ENCODE measurements around the gene MAS1L. TPM values are rescaled to one million over a fixed set of nuclear protein-coding genes. Genes with fewer than 3 reads are reported as not detected.

The MAS1L gene, protein sequence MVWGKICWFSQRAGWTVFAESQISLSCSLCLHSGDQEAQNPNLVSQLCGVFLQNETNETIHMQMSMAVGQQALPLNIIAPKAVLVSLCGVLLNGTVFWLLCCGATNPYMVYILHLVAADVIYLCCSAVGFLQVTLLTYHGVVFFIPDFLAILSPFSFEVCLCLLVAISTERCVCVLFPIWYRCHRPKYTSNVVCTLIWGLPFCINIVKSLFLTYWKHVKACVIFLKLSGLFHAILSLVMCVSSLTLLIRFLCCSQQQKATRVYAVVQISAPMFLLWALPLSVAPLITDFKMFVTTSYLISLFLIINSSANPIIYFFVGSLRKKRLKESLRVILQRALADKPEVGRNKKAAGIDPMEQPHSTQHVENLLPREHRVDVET
- not detected in 2 replicates for total RNA-seq (2014; rRNA removed; shearing (Covaris generic); ENCODE audit: low replicate concordance)

DNA sequence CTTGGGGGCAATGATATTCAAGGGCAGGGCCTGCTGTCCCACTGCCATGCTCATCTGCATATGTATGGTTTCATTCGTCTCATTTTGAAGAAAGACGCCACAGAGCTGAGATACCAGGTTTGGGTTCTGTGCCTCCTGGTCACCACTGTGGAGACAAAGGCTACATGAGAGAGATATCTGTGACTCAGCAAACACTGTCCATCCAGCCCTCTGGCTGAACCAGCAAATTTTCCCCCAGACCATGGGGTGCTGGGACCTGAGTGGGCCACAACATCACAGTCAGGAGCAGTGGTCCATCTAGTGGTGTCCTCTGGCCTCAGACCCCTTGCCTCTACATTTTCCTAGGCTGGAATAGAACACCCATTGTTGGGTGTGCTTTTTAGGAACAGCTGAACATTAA, at the start of gene MAS1L:
MAS1L (minus strand) TSS at position 297 of the 400 bp plus-strand sequence; CDS start at position 243, 54 bp downstream.
- no peak within 1 kb of the TSS for H2AFZ ChIP-seq (ENCODE audit: low read length)
- no peaks in the 10 kb centered on the region for H3K79me2 ChIP-seq (ENCODE audit: low read length)

DNA sequence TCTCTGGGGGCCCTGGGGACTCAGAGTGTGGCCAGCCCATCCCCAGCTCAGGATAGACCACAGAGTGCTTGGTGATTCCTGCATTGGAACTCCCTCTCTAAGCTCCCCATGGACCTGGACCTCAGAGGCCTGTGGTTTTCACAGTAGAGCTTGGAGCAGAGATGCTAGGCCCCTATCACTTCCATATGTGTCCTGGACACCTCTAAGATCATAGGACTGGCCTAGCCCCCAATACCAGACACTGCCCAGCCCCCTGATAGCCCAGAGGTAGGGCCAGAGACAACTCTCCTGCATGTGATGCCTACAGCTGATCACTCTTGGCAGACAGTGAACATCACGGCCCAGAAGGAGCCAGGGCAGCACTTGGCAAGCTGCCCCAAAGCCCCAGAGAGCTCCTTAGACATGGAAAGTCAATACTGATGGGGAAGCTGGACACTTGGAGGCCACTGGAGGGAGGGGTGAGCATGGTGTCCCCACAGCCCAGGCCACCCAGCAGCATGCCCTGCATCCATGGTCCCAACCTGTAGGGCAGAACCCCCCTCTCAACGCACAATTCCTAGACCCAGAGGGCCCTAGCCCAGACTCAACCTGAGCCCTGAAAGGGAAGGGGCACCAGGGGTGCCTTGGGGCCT, 44.7 kb upstream of the MAS1L start:
- Histone ChIP-seq H3K36me3 (ENCODE audit: insufficient read depth, low read length) (no peaks in the 10 kb centered on the region), H2AFZ (ENCODE audit: low read length) (no peak overlapping the region), H3K9me2 (replicated peaks; ENCODE audit: insufficient read depth, low read length) (no peaks in the 10 kb centered on the region), H3K27me3 (ENCODE audit: low read length) (no peaks in the 10 kb centered on the region), H3K4me2 (ENCODE audit: low read depth, low read length, poor library complexity, severe bottlenecking) (no peak overlapping the region), H4K20me1 (ENCODE audit: insufficient read depth, low read depth, low read length) (no peaks in the 10 kb centered on the region), H3K9me3 (ENCODE audit: low read length) (no peaks in the 10 kb centered on the region), H3K9ac (ENCODE audit: low read length) (no peak overlapping the region), H3K27ac (ENCODE audit: low read length) (no peak overlapping the region), H3K79me2 (ENCODE audit: low read length) (no peaks in the 10 kb centered on the region), H3K4me1 (ENCODE audit: low read length) (no peaks in the 10 kb centered on the region), H3K4me3 (ENCODE audit: low read length) (no peak overlapping the region)
- no peak for DNase-seq

More for the DNA sequence above, at the start of gene MAS1L:
- Histone ChIP-seq H3K9me2 (replicated peaks; ENCODE audit: insufficient read depth, low read length) (no peaks in the 10 kb centered on the region), H3K9ac (ENCODE audit: low read length) (no peak within 1 kb of the TSS), H3K27me3 (ENCODE audit: low read length) (no peaks in the 10 kb centered on the region), H3K9me3 (ENCODE audit: low read length) (no peaks in the 10 kb centered on the region), H4K20me1 (ENCODE audit: insufficient read depth, low read depth, low read length) (no peaks in the 10 kb centered on the region), H3K4me2 (ENCODE audit: low read depth, low read length, poor library complexity, severe bottlenecking) (no peak within 1 kb of the TSS), H3K27ac (ENCODE audit: low read length) (no peak within 1 kb of the TSS), H3K4me1 (ENCODE audit: low read length) (0 out of 2 replicates have a peak, but pooled peaks cover 5% of the 10 kb centered on the region), H3K36me3 (ENCODE audit: insufficient read depth, low read length) (no peaks in the 10 kb centered on the region), H3K4me3 (ENCODE audit: low read length) (no peak within 1 kb of the TSS)
- DNase-seq: no peak

DNA sequence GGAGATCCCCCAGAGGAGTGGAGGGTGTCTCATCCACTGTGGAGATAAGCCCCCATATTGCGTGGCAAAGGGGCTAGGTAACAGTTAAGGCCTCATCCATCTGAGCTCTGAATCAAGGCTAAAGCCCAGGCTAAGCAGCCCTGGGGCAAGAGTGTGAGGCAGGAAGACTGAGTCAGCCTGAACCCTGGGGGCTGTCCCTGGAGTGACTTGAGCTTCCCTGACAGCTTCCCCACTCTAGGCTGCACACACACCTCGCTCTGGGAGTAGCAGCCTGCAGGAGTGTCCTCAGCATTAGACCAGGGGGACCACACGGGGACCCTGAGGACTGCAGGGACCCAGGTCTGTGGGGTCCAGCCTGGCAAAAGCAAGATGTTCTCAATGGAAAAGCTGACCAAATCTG, 43.9 kb upstream of the MAS1L start:
- Histone ChIP-seq H3K27ac (ENCODE audit: low read length) (no peak overlapping the region), H3K4me3 (ENCODE audit: low read length) (no peak overlapping the region), H4K20me1 (ENCODE audit: insufficient read depth, low read depth, low read length) (no peaks in the 10 kb centered on the region), H3K79me2 (ENCODE audit: low read length) (no peaks in the 10 kb centered on the region), H3K36me3 (ENCODE audit: insufficient read depth, low read length) (no peaks in the 10 kb centered on the region), H3K27me3 (ENCODE audit: low read length) (no peaks in the 10 kb centered on the region), H3K4me1 (ENCODE audit: low read length) (no peaks in the 10 kb centered on the region), H3K9me3 (ENCODE audit: low read length) (no peaks in the 10 kb centered on the region), H3K4me2 (ENCODE audit: low read depth, low read length, poor library complexity, severe bottlenecking) (no peak overlapping the region), H2AFZ (ENCODE audit: low read length) (no peak overlapping the region), H3K9ac (ENCODE audit: low read length) (no peak overlapping the region), H3K9me2 (replicated peaks; ENCODE audit: insufficient read depth, low read length) (no peaks in the 10 kb centered on the region)
- DNase-seq: no peak

DNA sequence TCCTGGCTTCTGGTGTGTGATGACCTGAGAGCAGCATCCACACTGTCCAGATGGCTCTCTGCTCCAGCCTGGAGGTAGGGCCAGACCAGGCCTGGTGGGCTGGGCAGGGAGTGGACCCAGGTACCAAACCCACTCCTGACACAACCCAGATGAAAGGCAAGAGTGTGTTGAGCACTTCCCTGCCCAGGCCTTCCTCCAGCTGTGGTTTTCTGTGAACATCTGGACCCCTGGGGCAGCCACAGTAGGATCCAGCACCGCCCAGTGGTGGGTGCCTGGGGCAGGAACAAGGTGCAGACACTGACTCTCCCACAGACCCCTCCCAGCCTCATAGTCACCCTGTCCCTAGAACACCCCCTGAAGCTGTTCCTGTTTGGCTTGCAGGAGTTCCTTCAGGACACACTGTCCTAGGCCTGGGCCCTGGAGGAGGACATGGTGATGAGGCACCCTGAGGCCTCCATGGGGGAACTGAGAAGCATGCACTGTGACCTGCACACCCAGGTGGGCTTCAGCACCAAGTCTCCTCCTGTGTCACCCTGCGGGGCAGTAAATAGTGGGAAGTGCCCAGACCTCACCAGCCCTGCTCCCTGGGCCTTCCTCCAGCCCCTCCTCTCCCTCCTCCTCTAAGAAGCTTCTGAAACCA, 43.0 kb upstream of the MAS1L start:
- Histone ChIP-seq H3K9ac (ENCODE audit: low read length) (no peak overlapping the region), H3K27ac (ENCODE audit: low read length) (no peak overlapping the region), H3K9me2 (replicated peaks; ENCODE audit: insufficient read depth, low read length) (no peaks in the 10 kb centered on the region), H3K4me1 (ENCODE audit: low read length) (no peaks in the 10 kb centered on the region), H2AFZ (ENCODE audit: low read length) (no peak overlapping the region), H3K4me2 (ENCODE audit: low read depth, low read length, poor library complexity, severe bottlenecking) (no peak overlapping the region), H3K79me2 (ENCODE audit: low read length) (no peaks in the 10 kb centered on the region), H4K20me1 (ENCODE audit: insufficient read depth, low read depth, low read length) (no peaks in the 10 kb centered on the region), H3K4me3 (ENCODE audit: low read length) (no peak overlapping the region), H3K27me3 (ENCODE audit: low read length) (no peaks in the 10 kb centered on the region), H3K9me3 (ENCODE audit: low read length) (no peaks in the 10 kb centered on the region), H3K36me3 (ENCODE audit: insufficient read depth, low read length) (no peaks in the 10 kb centered on the region)
- no peak for DNase-seq

DNA sequence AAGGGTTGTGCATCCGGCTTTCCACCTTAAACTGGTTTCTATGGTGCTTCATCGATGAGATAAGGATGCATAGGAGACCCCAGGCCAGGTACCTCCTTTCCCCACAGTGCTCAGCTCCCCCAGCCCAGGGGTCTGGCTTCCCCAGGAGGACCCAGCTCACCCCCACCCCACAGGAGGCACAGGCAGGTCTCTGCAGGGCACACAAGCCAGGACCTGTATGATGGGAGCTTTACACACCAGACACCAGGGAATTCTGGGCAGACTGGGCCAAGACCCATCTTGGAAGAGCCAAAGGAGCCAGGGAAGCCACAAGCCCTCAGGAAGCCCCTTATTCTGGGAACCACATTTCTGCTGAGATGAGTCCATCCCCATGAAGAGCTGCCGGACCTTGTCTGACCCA, 42.2 kb upstream of the MAS1L start:
- Histone ChIP-seq H3K4me2 (ENCODE audit: low read depth, low read length, poor library complexity, severe bottlenecking) (no peak overlapping the region), H3K9me2 (replicated peaks; ENCODE audit: insufficient read depth, low read length) (no peaks in the 10 kb centered on the region), H3K4me1 (ENCODE audit: low read length) (no peaks in the 10 kb centered on the region), H3K9ac (ENCODE audit: low read length) (no peak overlapping the region), H2AFZ (ENCODE audit: low read length) (no peak overlapping the region), H3K9me3 (ENCODE audit: low read length) (no peaks in the 10 kb centered on the region), H4K20me1 (ENCODE audit: insufficient read depth, low read depth, low read length) (no peaks in the 10 kb centered on the region), H3K27me3 (ENCODE audit: low read length) (no peaks in the 10 kb centered on the region), H3K36me3 (ENCODE audit: insufficient read depth, low read length) (no peaks in the 10 kb centered on the region), H3K79me2 (ENCODE audit: low read length) (no peaks in the 10 kb centered on the region), H3K4me3 (ENCODE audit: low read length) (no peak overlapping the region), H3K27ac (ENCODE audit: low read length) (no peak overlapping the region)
- DNase-seq: no peak

DNA sequence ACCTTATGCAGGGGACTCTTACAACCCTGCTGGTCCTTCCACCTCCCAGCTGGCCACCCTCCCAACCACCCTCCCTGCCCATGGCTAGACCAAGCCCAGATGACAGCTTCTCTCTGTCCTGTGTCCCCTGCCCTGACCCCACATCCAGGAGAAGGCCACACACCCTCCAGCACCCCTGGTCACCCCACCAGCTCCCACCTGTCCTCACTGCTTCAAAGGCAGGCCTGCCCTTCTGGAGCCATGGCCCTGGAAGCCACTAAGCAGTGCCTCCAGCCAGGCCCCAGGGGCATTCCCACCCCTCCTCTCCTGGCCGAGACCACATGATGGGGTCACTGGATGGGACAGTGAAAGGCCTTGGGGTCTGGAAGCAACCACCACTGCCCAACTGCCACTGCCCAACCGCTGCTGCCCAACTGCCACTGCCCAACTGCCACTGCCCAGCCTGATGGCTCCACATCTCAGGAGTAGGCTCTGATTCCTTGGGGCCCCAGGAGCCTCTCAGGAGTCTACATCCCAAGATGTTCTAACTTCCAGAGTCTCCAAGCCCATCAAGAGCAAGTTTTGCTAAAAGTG, 41.3 kb upstream of the MAS1L start:
- H2AFZ ChIP-seq (ENCODE audit: low read length): no peak overlapping the region
- no peak overlapping the region for H3K27ac ChIP-seq (ENCODE audit: low read length)
- no peaks in the 10 kb centered on the region for H3K27me3 ChIP-seq (ENCODE audit: low read length)
- no peaks in the 10 kb centered on the region for H3K4me1 ChIP-seq (ENCODE audit: low read length)
- H4K20me1 ChIP-seq (ENCODE audit: insufficient read depth, low read depth, low read length): no peaks in the 10 kb centered on the region
- H3K9me3 ChIP-seq (ENCODE audit: low read length): no peaks in the 10 kb centered on the region
- H3K4me3 ChIP-seq (ENCODE audit: low read length): no peak overlapping the region
- H3K36me3 ChIP-seq (ENCODE audit: insufficient read depth, low read length): no peaks in the 10 kb centered on the region
- no peak for DNase-seq
- H3K9ac ChIP-seq (ENCODE audit: low read length): no peak overlapping the region
- no peaks in the 10 kb centered on the region for H3K79me2 ChIP-seq (ENCODE audit: low read length)
- H3K9me2 ChIP-seq (replicated peaks; ENCODE audit: insufficient read depth, low read length): no peaks in the 10 kb centered on the region
- H3K4me2 ChIP-seq (ENCODE audit: low read depth, low read length, poor library complexity, severe bottlenecking): no peak overlapping the region

DNA sequence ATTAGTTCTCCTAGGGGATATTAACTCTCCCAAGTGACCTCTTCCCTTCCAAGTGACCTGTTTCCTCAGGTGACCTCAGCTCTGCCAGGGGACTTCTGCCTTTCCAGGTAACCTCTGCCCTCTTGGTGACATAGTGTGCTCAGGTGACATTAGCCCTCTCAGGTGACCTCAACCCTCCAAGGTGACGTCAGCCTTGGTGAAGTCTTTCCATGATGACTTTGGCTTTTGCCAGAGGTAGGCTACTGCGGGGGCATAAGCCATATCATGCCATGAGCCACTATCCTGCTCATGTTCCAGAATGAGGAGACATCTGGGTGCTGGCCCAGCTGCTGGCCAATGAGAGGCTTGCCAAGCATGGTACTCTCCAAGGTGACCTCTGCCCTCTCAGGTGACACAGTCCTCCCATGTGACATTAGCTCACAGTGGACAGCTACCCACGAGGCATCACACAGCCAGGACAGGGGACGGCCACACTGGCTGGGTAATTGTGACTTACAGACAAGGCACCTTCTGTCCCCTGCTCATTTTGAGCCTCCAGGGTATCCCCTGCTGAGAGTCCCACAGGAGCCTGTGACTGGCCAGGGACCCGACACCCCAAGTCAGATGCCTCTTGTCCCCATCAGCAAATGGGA, 40.7 kb upstream of the MAS1L start:
- no peaks in the 10 kb centered on the region for H3K9me2 ChIP-seq (replicated peaks; ENCODE audit: insufficient read depth, low read length)
- H3K4me2 ChIP-seq (ENCODE audit: low read depth, low read length, poor library complexity, severe bottlenecking): no peak overlapping the region
- H2AFZ ChIP-seq (ENCODE audit: low read length): no peak overlapping the region
- no peak overlapping the region for H3K4me3 ChIP-seq (ENCODE audit: low read length)
- H3K9ac ChIP-seq (ENCODE audit: low read length): no peak overlapping the region
- H3K36me3 ChIP-seq (ENCODE audit: insufficient read depth, low read length): no peaks in the 10 kb centered on the region
- H3K27ac ChIP-seq (ENCODE audit: low read length): no peak overlapping the region
- DNase-seq: no peak
- no peaks in the 10 kb centered on the region for H3K9me3 ChIP-seq (ENCODE audit: low read length)
- H3K27me3 ChIP-seq (ENCODE audit: low read length): no peaks in the 10 kb centered on the region
- no peaks in the 10 kb centered on the region for H4K20me1 ChIP-seq (ENCODE audit: insufficient read depth, low read depth, low read length)
- H3K79me2 ChIP-seq (ENCODE audit: low read length): no peaks in the 10 kb centered on the region
- no peaks in the 10 kb centered on the region for H3K4me1 ChIP-seq (ENCODE audit: low read length)

DNA sequence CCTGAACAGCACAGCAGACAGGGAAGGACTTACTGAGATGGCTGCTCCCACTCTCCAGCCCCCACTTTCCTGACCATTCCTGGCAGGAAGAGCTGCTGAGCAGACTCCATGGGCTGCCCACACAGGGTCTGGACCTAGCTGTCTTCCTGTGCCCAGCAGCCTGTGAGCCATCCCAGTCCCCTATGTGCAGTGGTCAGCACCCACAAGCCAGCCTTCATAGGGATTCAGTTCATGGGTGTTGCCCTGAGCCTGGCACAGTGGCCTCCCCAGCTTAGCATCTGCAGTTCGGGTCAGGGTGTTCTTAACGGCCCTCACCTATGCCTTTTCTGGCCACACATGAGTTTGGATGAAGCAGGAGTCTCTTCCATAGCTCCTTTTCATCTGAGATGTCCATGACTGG, 39.8 kb upstream of the MAS1L start:
- Histone ChIP-seq H3K4me2 (ENCODE audit: low read depth, low read length, poor library complexity, severe bottlenecking) (no peak overlapping the region), H3K4me1 (ENCODE audit: low read length) (no peaks in the 10 kb centered on the region), H2AFZ (ENCODE audit: low read length) (no peak overlapping the region), H3K27ac (ENCODE audit: low read length) (no peak overlapping the region), H3K79me2 (ENCODE audit: low read length) (no peaks in the 10 kb centered on the region), H3K9me2 (replicated peaks; ENCODE audit: insufficient read depth, low read length) (no peaks in the 10 kb centered on the region), H3K36me3 (ENCODE audit: insufficient read depth, low read length) (no peaks in the 10 kb centered on the region), H3K9ac (ENCODE audit: low read length) (no peak overlapping the region), H3K4me3 (ENCODE audit: low read length) (no peak overlapping the region), H3K27me3 (ENCODE audit: low read length) (no peaks in the 10 kb centered on the region), H3K9me3 (ENCODE audit: low read length) (no peaks in the 10 kb centered on the region), H4K20me1 (ENCODE audit: insufficient read depth, low read depth, low read length) (no peaks in the 10 kb centered on the region)
- no peak for DNase-seq
